MM.1S (cell line): ENCODE results near the gene PFN3.

Source experiments
- EZH2 ChIP-seq: fragments of 300-600 bp; sonication (generic); optimal IDR thresholded peaks from 2 replicates; pipeline ENCODE3; 2017; ENCODE audit warnings: low read depth, mild to moderate bottlenecking, antibody characterized with exemption, low read length, mixed read lengths
- TF ChIP-seq, protein P1 (sequence below): fragments of 300-600 bp; sonication (generic); IDR thresholded peaks from 2 replicates; pipeline ENCODE4 v1.5.1; 2016; ENCODE audit warnings: antibody characterized with exemption, low read length, mixed read lengths

GRCh38 chr5:177359860-177360259 lies 40.6 kb downstream of the PFN3 start:
- no peak for TF ChIP-seq EZH2
- TF ChIP-seq, protein P1, sequence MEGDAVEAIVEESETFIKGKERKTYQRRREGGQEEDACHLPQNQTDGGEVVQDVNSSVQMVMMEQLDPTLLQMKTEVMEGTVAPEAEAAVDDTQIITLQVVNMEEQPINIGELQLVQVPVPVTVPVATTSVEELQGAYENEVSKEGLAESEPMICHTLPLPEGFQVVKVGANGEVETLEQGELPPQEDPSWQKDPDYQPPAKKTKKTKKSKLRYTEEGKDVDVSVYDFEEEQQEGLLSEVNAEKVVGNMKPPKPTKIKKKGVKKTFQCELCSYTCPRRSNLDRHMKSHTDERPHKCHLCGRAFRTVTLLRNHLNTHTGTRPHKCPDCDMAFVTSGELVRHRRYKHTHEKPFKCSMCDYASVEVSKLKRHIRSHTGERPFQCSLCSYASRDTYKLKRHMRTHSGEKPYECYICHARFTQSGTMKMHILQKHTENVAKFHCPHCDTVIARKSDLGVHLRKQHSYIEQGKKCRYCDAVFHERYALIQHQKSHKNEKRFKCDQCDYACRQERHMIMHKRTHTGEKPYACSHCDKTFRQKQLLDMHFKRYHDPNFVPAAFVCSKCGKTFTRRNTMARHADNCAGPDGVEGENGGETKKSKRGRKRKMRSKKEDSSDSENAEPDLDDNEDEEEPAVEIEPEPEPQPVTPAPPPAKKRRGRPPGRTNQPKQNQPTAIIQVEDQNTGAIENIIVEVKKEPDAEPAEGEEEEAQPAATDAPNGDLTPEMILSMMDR: no peak
